ENCODE results near the gene EPG5.

Gene EPG5

GRCh38 chr18:45863469-45863868 lies 103.7 kb downstream of the EPG5 start:
- H3K4me3 ChIP-seq (replicated peaks in 1 of 2; ENCODE audit: low read depth in 2 of 2, low read length in 2 of 2) = no peak overlapping the region
- TF ChIP-seq, protein P1, sequence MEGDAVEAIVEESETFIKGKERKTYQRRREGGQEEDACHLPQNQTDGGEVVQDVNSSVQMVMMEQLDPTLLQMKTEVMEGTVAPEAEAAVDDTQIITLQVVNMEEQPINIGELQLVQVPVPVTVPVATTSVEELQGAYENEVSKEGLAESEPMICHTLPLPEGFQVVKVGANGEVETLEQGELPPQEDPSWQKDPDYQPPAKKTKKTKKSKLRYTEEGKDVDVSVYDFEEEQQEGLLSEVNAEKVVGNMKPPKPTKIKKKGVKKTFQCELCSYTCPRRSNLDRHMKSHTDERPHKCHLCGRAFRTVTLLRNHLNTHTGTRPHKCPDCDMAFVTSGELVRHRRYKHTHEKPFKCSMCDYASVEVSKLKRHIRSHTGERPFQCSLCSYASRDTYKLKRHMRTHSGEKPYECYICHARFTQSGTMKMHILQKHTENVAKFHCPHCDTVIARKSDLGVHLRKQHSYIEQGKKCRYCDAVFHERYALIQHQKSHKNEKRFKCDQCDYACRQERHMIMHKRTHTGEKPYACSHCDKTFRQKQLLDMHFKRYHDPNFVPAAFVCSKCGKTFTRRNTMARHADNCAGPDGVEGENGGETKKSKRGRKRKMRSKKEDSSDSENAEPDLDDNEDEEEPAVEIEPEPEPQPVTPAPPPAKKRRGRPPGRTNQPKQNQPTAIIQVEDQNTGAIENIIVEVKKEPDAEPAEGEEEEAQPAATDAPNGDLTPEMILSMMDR (IDR thresholded peaks at IDR 0.05; ENCODE audit: low read depth, low read length) = no peak
- DNase-seq (ENCODE audit: low read depth in 2 of 2) = no peak

- TF ChIP-seq, protein P1 (IDR thresholded peaks at IDR 0.05; ENCODE audit: low read depth, low read length) = no peak
- H3K4me3 ChIP-seq (replicated peaks in 1 of 2; ENCODE audit: low read depth in 2 of 2, low read length in 2 of 2) = no peak overlapping the region
- DNase-seq (ENCODE audit: low read depth in 2 of 2) = no peak
Measured at GRCh38 chr18:45861926-45862325, 105.2 kb downstream of the EPG5 start.

DNA sequence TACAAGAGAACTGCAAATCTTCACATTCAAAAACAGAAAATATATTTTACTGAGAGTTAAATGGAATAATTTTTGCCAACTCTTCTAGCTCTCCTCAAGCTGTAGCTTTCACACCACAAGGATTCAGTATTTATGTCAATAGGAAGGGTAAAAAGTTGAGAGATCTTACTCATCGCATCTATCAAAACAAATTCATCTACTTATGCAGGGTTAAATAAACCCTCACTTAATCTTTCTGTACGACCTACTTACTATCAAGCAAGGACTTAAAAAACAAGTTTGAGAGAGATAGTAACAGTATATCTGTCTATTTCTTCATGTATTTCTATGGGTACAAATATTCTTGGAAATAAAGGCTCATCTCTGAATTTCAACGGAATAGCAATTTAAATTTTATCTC lies 106.2 kb downstream of the EPG5 start:
- peak in 1 of 2 donors; percentile 14 for DNase-seq (ENCODE audit: low read depth in 2 of 2)
- TF ChIP-seq, protein P1 (IDR thresholded peaks at IDR 0.05; ENCODE audit: low read depth, low read length) = no peak

DNA sequence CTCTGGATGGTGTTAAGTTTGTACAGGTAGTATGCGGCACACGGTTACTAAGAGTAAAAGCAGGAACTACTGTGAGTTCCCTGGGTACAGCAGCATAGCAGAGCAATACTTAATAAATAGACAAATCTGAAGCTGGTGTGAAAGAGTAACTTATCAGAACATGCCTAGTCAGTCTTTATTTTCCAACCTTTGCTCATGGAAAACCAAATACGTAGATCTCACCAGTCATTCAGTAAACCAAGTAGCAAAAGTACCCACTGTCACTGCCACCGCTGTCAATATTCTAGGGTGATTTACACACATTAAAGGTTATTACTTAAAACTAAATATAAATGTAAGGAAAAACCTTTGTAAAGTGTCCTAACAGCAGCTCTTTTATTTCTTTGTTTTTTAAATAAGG lies 106.6 kb downstream of the EPG5 start:
- no peak for DNase-seq (ENCODE audit: low read depth in 2 of 2)
- TF ChIP-seq, protein P1 (IDR thresholded peaks at IDR 0.05; ENCODE audit: low read depth, low read length) = no peak
- no peak overlapping the region for H3K4me3 ChIP-seq (replicated peaks in 1 of 2; ENCODE audit: low read depth in 2 of 2, low read length in 2 of 2)

More for the DNA sequence above, 106.2 kb downstream of the EPG5 start:
- no peak overlapping the region for H3K4me3 ChIP-seq (replicated peaks in 1 of 2; ENCODE audit: low read depth in 2 of 2, low read length in 2 of 2)

DNA sequence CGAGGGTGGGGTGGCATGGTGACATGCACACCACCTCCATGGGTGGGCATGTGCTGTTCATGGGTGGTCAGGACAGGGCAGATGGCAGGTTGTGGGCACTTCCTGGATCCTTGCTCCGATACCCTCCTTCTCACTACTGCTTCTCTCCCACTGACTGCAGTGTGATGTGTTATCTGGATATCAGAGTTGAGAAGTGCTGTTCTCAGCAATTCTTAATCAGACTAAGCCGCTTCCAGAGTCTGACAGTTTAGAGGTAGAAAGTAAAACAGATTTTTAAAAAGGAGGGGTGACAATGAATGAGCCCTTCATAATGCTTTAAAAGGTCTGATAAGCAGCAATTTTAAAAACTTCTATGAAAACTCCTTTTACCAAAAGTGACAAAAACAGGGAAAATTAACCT lies 107.8 kb downstream of the EPG5 start:
- TF ChIP-seq, protein P1 (IDR thresholded peaks at IDR 0.05; ENCODE audit: low read depth, low read length) = no peak
- no peak for DNase-seq (ENCODE audit: low read depth in 2 of 2)
- no peak overlapping the region for H3K4me3 ChIP-seq (replicated peaks in 1 of 2; ENCODE audit: low read depth in 2 of 2, low read length in 2 of 2)

DNA sequence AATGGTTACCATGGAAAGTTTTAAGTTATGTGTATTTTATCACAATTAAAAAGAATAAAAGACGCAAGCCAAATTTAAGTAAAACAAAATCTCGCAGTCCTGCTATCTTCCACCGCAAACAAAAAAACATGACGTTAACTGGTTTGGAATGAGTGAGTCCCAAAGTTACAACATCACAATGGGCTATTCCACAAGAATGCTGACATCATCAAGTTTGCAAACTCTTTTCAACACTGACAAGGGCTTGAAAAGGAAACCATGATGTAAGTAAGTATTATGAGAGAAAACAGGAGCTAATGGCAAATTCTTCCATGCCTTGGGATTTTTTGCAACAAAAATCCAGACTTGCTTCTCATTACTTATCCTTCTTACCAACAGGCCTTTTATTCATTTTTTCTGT lies 110.6 kb downstream of the EPG5 start:
- TF ChIP-seq, protein P1 (IDR thresholded peaks at IDR 0.05; ENCODE audit: low read depth, low read length) = no peak
- peak; percentile 95 for DNase-seq (ENCODE audit: low read depth in 2 of 2)
- H3K4me3 ChIP-seq (replicated peaks in 1 of 2; ENCODE audit: low read depth in 2 of 2, low read length in 2 of 2) = no peak overlapping the region

DNA sequence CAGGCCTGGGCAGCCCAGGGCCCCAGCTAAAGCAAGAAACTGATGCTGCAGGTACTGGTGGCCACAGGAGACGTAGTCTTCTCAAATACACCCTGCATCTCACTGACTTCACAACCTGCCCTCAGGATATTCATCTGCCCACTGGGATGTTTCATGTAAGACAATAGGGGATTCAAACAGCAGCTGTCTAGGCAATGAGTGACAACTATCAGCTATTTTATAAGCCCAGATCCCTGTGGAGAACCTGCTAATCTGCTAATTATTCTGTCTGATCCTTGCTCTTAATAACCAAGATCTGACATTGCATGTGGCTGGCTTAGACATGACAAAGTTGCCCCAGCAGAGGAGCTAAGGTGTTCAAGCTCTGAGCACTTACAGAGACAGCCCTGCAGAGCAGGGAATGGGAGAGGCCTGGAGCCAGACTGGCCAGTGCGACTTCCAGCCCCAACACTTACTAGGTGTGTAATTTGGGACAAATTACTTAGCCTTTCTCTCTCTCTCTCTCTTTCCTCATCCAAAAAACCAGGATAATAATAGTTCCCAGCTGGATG lies 113.0 kb downstream of the EPG5 start:
- TF ChIP-seq, protein P1 (IDR thresholded peaks at IDR 0.05; ENCODE audit: low read depth, low read length) = no peak
- DNase-seq (ENCODE audit: low read depth in 2 of 2) = no peak
- H3K4me3 ChIP-seq (replicated peaks in 1 of 2; ENCODE audit: low read depth in 2 of 2, low read length in 2 of 2) = no peak overlapping the region
